SK-N-SH treated with all-trans-retinoic acid at 6 μM for 48 hours (cell line): ENCODE results near the gene IL3RA.

Experiments
- ATAC-seq: fragments of 200-7000 bp; cut with Tn5 transposase; 3 replicates; pipeline ENCODE4 v1.9.1; 2020; ENCODE audit warnings: mild to moderate bottlenecking, moderate library complexity
- ARNTL ChIP-seq: fragments of 450-650 bp; formaldehyde crosslinking; IDR thresholded peaks from 2 replicates; pipeline ENCODE4 v1.5.0; 2020; ENCODE audit warnings: low read depth, mild to moderate bottlenecking, moderate library complexity, borderline replicate concordance
- BACH2 ChIP-seq: fragments of 250-450 bp; sonication (Bioruptor Pico); IDR thresholded peaks from 2 replicates; pipeline ENCODE4 v1.9.0; 2021; ENCODE audit warnings: mild to moderate bottlenecking, borderline replicate concordance
- CSDC2 ChIP-seq: fragments of 250-450 bp; sonication (Bioruptor Pico); IDR thresholded peaks from 2 replicates; pipeline ENCODE4 v1.5.0; 2020; ENCODE audit warnings: mild to moderate bottlenecking, moderate library complexity
- ESRRG ChIP-seq: fragments of 250-450 bp; sonication (Bioruptor Pico); IDR thresholded peaks from 2 replicates; pipeline ENCODE4 v1.6.1; 2021; ENCODE audit warnings: mild to moderate bottlenecking
- GLIS3 ChIP-seq: fragments of 250-450 bp; sonication (Bioruptor Pico); IDR thresholded peaks from 2 replicates; pipeline ENCODE4 v1.5.0; 2020; ENCODE audit warnings: mild to moderate bottlenecking, moderate library complexity
- ISL1 ChIP-seq: fragments of 250-450 bp; sonication (Bioruptor Pico); IDR thresholded peaks from 2 replicates; pipeline ENCODE4 v2.1.2; 2022; ENCODE audit warnings: mild to moderate bottlenecking, moderate library complexity
- OSR1 ChIP-seq: fragments of 250-450 bp; sonication (Bioruptor Pico); IDR thresholded peaks from 2 replicates; pipeline ENCODE4 v1.8.0; 2022; ENCODE audit warnings: moderate library complexity, mild to moderate bottlenecking, inconsistent platforms
- PPARA ChIP-seq: fragments of 250-450 bp; sonication (Bioruptor Pico); IDR thresholded peaks from 2 replicates; pipeline ENCODE4 v1.5.0; 2020; ENCODE audit warnings: mild to moderate bottlenecking, borderline replicate concordance
- RARB ChIP-seq: fragments of 250-450 bp; sonication (Bioruptor Pico); IDR thresholded peaks from 2 replicates; pipeline ENCODE4 v1.8.0; 2021; ENCODE audit warnings: mild to moderate bottlenecking, moderate library complexity
- SNAI2 ChIP-seq: fragments of 250-450 bp; sonication (Bioruptor Pico); IDR thresholded peaks from 2 replicates; pipeline ENCODE4 v1.5.0; 2020; ENCODE audit warnings: mild to moderate bottlenecking, moderate library complexity
- TCF4 ChIP-seq: fragments of 250-450 bp; sonication (Bioruptor Pico); IDR thresholded peaks from 2 replicates; pipeline ENCODE4 v1.8.0; 2021; ENCODE audit warnings: mild to moderate bottlenecking, moderate library complexity, borderline replicate concordance
- TOX ChIP-seq: fragments of 250-450 bp; sonication (Bioruptor Pico); IDR thresholded peaks from 2 replicates; pipeline ENCODE4 v1.8.0; 2021; ENCODE audit warnings: mild to moderate bottlenecking, moderate library complexity, borderline replicate concordance
- ZC3H10 ChIP-seq: fragments of 250-450 bp; sonication (Bioruptor Pico); IDR thresholded peaks from 2 replicates; pipeline ENCODE4 v1.5.1; 2021; ENCODE audit warnings: mild to moderate bottlenecking, moderate library complexity
- ZFP30 ChIP-seq: fragments of 450-650 bp; formaldehyde crosslinking; IDR thresholded peaks from 2 replicates; pipeline ENCODE4 v1.5.0; 2022; ENCODE audit warnings: mild to moderate bottlenecking, moderate library complexity
- ZNF565 ChIP-seq: fragments of 450-650 bp; formaldehyde crosslinking; conservative IDR thresholded peaks from 2 replicates; pipeline ENCODE4 v1.5.0; 2020; ENCODE audit warnings: low read depth, mild to moderate bottlenecking, moderate library complexity
- ZNF70 ChIP-seq: fragments of 450-650 bp; formaldehyde crosslinking; IDR thresholded peaks from 2 replicates; pipeline ENCODE4 v1.5.0; 2020; ENCODE audit warnings: mild to moderate bottlenecking, moderate library complexity
- TF ChIP-seq, protein P1 (sequence below): fragments of 250-450 bp; sonication (Bioruptor Pico); IDR thresholded peaks from 2 replicates; pipeline ENCODE4 v1.5.1; 2020; ENCODE audit warnings: low read depth, mild to moderate bottlenecking, moderate library complexity
- TF ChIP-seq, protein P2 (sequence below): fragments of 250-450 bp; sonication (Bioruptor Pico); IDR thresholded peaks from 2 replicates; pipeline ENCODE4 v1.5.1; 2021; ENCODE audit warnings: mild to moderate bottlenecking, moderate library complexity
- TF ChIP-seq, protein P3 (sequence below): fragments of 250-450 bp; sonication (Bioruptor Pico); IDR thresholded peaks from 2 replicates; pipeline ENCODE4 v1.8.0; 2020; ENCODE audit warnings: mild to moderate bottlenecking, moderate library complexity, borderline replicate concordance
- TF ChIP-seq, protein P4 (sequence below): fragments of 250-450 bp; sonication (Bioruptor Pico); IDR thresholded peaks from 2 replicates; pipeline ENCODE4 v1.5.0; 2020; ENCODE audit warnings: mild to moderate bottlenecking, moderate library complexity

Gene IL3RA

DNA sequence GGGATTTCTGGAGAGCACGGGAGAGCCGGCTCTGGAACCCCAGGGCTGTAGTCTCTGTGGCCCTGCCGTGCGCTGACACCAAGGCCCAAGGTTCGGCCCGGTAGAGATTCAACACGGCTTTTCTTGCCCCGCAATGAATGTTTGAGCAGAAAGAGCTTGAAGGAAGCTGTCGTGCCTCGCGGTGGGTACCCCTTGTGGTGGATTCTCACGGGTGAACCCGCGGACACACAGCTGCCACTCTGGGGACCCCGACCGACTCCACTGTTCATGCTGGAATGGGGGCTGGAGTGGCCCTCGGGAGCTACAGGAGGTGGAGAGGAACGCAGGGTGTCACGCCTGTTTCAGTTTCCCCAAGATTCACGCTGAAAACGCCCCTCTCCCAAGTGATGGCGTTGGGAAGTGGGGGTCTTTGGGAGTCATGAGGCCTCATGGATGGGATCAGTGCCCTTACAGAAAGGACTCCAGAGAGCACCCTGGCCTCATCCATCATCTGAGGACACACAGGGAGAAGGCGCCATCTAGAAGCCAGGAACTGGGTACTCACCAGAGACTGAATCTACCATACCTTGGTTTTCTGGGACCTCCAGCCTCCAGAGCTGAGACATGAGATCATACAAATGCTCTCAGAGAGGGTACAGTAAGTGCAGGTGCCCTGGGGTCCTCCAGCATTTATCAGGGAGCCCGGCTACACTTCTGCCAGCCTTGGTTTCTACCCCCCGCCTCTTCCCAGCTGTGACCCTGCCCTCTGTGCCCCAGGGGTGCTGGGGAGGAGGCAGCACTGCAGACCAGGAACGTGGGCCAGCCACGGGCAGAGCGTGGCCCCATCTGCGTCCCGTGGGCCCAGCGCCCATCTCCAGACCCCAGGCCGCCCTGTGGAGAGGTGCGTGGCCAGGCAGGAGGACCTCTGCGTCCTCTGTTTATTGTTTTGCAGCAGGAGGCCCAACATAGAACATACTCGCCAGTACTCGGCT lies 49.0 kb downstream of the IL3RA start:
- TF ChIP-seq BACH2 (CRISPR knock-in tag) = no peak
- TF ChIP-seq ZC3H10 (CRISPR knock-in tag) = no peak
- TF ChIP-seq OSR1 (CRISPR knock-in tag) = no peak
- TF ChIP-seq, protein P1, sequence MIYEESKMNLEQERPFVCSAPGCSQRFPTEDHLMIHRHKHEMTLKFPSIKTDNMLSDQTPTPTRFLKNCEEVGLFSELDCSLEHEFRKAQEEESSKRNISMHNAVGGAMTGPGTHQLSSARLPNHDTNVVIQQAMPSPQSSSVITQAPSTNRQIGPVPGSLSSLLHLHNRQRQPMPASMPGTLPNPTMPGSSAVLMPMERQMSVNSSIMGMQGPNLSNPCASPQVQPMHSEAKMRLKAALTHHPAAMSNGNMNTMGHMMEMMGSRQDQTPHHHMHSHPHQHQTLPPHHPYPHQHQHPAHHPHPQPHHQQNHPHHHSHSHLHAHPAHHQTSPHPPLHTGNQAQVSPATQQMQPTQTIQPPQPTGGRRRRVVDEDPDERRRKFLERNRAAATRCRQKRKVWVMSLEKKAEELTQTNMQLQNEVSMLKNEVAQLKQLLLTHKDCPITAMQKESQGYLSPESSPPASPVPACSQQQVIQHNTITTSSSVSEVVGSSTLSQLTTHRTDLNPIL (CRISPR knock-in tag) = no peak
- no peak for TF ChIP-seq ZFP30
- no peak for TF ChIP-seq ISL1 (CRISPR knock-in tag)
- TF ChIP-seq PPARA (CRISPR knock-in tag) = no peak
- no peak for TF ChIP-seq ZNF70 (CRISPR knock-in tag)

DNA sequence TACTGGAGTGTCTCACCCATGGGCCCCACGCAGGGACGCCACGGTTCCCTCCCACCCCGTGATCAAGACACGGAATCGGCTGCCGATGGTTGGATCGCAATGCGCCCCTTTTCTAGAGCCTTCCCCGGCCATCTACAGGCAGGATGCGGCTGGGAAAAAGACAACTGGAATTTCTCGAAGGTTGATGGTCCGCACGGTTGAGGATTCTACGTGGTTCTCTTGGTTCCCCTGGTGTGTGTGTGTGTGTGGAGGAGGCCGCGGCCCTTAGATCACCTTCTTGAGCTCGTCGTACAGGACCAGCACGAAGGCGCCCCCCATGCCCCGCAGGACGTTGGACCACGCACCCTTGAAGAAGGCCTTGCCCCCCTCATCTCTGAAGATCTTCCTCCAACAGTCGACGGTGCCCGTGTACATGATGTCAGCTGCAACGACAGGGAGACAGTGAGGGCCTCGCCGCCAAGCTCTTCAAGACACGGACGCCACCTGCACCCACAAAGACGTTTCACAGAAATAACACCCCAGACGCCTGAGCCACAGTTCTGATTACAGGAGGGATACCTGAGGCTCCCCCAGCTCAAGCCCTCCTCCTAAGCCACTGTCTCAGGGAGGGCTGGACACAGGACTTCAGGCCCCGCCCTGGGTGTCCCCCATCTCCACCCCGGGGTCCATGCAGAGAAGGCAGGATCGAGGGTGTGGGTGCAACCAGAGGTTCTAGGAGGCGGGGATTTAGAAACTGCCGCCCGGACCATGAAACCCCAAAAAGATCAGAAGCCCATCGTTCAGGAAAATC lies 49.9 kb downstream of the IL3RA start:
- no peak for ATAC-seq
- TF ChIP-seq CSDC2 (CRISPR knock-in tag) (no peak), RARB (no peak), SNAI2 (CRISPR knock-in tag) (no peak), ZFP30 (no peak), ESRRG (CRISPR knock-in tag) (no peak), ISL1 (CRISPR knock-in tag) (no peak), ZC3H10 (CRISPR knock-in tag) (no peak), PPARA (CRISPR knock-in tag) (no peak), ZNF70 (CRISPR knock-in tag) (no peak), GLIS3 (CRISPR knock-in tag) (no peak), ZNF565 (CRISPR knock-in tag) (no peak), ARNTL (CRISPR knock-in tag) (no peak), TCF4 (CRISPR knock-in tag) (no peak), OSR1 (CRISPR knock-in tag) (no peak), TOX (CRISPR knock-in tag) (no peak)
- TF ChIP-seq, protein P1 (CRISPR knock-in tag) = no peak
- TF ChIP-seq, protein P2, sequence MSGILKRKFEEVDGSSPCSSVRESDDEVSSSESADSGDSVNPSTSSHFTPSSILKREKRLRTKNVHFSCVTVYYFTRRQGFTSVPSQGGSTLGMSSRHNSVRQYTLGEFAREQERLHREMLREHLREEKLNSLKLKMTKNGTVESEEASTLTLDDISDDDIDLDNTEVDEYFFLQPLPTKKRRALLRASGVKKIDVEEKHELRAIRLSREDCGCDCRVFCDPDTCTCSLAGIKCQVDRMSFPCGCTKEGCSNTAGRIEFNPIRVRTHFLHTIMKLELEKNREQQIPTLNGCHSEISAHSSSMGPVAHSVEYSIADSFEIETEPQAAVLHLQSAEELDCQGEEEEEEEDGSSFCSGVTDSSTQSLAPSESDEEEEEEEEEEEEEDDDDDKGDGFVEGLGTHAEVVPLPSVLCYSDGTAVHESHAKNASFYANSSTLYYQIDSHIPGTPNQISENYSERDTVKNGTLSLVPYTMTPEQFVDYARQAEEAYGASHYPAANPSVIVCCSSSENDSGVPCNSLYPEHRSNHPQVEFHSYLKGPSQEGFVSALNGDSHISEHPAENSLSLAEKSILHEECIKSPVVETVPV (CRISPR knock-in tag) = no peak
- TF ChIP-seq, protein P3, sequence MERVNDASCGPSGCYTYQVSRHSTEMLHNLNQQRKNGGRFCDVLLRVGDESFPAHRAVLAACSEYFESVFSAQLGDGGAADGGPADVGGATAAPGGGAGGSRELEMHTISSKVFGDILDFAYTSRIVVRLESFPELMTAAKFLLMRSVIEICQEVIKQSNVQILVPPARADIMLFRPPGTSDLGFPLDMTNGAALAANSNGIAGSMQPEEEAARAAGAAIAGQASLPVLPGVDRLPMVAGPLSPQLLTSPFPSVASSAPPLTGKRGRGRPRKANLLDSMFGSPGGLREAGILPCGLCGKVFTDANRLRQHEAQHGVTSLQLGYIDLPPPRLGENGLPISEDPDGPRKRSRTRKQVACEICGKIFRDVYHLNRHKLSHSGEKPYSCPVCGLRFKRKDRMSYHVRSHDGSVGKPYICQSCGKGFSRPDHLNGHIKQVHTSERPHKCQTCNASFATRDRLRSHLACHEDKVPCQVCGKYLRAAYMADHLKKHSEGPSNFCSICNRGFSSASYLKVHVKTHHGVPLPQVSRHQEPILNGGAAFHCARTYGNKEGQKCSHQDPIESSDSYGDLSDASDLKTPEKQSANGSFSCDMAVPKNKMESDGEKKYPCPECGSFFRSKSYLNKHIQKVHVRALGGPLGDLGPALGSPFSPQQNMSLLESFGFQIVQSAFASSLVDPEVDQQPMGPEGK (CRISPR knock-in tag) = no peak
- TF ChIP-seq, protein P4, sequence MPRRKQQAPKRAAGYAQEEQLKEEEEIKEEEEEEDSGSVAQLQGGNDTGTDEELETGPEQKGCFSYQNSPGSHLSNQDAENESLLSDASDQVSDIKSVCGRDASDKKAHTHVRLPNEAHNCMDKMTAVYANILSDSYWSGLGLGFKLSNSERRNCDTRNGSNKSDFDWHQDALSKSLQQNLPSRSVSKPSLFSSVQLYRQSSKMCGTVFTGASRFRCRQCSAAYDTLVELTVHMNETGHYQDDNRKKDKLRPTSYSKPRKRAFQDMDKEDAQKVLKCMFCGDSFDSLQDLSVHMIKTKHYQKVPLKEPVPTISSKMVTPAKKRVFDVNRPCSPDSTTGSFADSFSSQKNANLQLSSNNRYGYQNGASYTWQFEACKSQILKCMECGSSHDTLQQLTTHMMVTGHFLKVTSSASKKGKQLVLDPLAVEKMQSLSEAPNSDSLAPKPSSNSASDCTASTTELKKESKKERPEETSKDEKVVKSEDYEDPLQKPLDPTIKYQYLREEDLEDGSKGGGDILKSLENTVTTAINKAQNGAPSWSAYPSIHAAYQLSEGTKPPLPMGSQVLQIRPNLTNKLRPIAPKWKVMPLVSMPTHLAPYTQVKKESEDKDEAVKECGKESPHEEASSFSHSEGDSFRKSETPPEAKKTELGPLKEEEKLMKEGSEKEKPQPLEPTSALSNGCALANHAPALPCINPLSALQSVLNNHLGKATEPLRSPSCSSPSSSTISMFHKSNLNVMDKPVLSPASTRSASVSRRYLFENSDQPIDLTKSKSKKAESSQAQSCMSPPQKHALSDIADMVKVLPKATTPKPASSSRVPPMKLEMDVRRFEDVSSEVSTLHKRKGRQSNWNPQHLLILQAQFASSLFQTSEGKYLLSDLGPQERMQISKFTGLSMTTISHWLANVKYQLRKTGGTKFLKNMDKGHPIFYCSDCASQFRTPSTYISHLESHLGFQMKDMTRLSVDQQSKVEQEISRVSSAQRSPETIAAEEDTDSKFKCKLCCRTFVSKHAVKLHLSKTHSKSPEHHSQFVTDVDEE = no peak
- TF ChIP-seq, all 23 proteins: peak for 0

More for the DNA sequence above, 49.0 kb downstream of the IL3RA start:
- ATAC-seq = no peak
